HG03521 (cell line): ENCODE data around the gene JAG2.

Source experiments
- ATAC-seq: cut with Tn5 transposase; IDR thresholded peaks from one replicate; pipeline ENCODE4 v1.9.1; 2021; ENCODE audit warnings: mild to moderate bottlenecking, moderate library complexity; ENCODE audit not compliant: unreplicated experiment

Gene JAG2

GRCh38 chr14:105168496-105168978 lies at the start of gene JAG2:
JAG2 (minus strand) TSS chr14:105168776; CDS start chr14:105168420, 356 bp downstream.
- no peak for ATAC-seq

DNA sequence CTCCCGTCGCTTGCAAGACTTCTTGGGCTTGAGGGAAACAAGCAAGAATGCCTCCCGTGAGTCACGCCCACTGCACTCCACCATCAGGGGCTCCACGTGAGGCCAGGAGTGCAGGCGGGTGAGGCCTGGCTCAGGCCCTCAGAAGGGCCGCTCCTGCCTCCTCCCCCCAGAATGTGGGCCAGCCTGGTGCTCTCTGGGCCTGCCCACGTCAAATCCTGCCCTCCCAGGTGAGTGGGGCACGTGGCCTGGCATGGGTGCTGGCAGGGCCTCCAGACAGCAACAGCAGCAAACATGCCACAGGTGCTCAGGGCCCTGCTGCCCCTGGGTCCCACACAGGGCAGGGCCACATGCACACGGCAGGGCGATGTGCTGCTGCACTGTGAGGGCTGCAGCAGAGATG lies 49.2 kb upstream of the JAG2 start:
- no peak for ATAC-seq

DNA sequence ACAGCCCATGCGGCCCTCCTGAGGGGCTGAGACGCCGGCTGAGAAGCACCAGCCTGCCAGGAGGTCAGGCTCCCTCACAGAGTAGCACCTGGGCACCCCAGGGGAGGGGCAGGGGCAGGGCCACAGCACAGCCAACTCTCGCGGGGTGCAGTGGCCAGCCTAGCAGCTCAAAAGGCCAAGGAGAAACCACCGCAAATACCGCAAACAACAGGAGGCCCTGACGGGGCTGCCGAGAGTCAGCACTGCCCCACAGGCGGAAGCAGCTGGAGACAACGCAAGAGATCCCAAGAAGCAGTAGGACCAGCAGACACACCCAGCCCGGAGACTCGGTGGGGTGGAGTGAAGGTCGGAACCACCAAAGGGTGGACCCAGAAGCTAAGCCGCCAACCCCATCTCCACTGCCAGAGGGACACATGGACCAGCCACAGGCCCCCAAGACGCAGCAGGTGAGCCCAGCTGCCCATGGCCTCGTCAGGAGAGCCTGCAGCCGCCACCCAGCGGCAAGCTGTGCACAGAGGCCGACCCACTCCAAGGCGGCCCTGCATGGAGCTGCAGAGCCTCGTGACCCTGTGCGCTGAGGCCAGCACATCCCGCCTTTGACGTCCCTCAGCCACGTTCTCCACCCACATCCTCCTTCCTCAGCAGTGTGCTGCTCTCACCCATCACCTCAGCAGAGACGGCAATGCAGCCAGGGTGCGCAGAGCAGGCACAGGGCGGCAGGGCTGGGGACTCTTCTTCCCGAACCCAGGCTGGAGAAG lies 48.1 kb upstream of the JAG2 start:
- ATAC-seq = no peak

GRCh38 chr14:105215602-105216001 lies 47.0 kb upstream of the JAG2 start:
- ATAC-seq = no peak

DNA sequence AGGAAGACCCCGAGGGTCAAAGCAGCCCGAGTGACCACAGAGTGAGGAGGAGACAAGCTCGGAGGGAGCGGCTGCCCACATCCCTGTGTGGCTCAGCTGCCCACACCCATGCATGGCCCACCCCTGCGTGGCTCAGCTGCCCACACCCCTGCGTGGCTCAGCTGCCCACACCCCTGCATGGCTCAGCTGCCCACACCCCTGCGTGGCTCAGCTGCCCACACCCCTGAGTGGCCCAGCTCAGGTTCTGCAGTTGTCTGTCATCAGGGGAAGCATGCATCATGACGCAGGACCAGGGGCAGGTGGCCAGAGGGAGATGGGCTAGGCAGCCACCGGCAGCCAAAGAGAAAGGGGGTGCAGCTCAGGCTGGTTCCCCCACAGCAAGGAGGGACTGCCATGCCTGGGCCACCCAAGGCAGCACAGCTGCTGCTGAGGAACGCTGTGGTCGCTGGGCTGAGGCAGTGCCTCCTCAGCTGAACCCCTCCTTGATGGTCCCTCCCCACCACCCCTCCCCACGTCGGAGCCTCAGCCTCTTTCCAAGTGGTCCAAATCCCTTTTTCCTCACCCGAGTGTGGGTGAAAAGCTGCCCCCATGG lies 45.8 kb upstream of the JAG2 start:
- ATAC-seq = no peak

DNA sequence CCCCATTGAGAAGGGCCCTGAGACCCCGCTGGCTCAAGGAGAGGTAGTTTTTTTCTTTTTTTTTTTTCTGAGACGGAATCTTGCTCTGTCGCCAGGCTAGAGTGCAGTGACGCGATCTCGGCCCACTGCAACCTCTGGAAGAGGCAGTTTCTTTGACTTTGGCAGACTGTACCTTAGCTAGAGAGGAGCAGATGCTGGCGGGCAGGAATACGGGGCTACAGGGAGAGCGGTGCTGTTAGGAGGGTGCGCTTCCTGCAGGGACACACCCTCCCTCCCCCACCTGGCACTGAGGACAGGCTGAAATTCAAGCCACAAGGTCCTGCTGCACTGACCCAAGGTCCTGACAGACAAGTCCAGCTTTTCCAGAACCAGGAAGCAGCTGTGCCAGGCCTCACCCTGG lies 44.8 kb upstream of the JAG2 start:
- no peak for ATAC-seq

- no peak for ATAC-seq
Observed at GRCh38 chr14:105212541-105213300, 44.1 kb upstream of the JAG2 start.

DNA sequence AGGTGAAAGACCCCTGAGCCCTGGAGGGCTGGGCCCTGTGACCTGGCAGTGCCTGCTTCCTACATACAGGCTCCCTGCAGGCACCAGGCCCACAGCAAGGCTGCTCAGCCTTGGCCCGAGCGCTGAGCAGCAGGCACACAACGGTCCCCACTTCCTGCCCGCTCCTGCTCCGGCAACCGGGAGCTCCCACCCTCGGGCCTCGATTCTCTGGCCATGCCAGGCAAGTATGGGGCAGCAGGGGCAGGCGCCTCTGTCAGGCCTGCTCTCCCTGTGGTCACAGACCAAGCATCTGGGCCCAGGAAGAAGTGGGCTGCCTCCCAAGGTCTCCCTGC lies 43.1 kb upstream of the JAG2 start:
- no peak for ATAC-seq

GRCh38 chr14:105211086-105211757 lies 42.6 kb upstream of the JAG2 start:
- ATAC-seq = no peak

GRCh38 chr14:105210266-105211025 lies 41.9 kb upstream of the JAG2 start:
- no peak for ATAC-seq

GRCh38 chr14:105209646-105210045 lies 41.1 kb upstream of the JAG2 start:
- ATAC-seq = no peak

- ATAC-seq = no peak
Observed at GRCh38 chr14:105209091-105209490, 40.5 kb upstream of the JAG2 start.

- no peak for ATAC-seq
Observed at GRCh38 chr14:105208738-105209075, 40.1 kb upstream of the JAG2 start.

GRCh38 chr14:105207996-105208737 lies 39.6 kb upstream of the JAG2 start:
- no peak for ATAC-seq

GRCh38 chr14:105207460-105207901 lies 38.9 kb upstream of the JAG2 start:
- no peak for ATAC-seq

- no peak for ATAC-seq
Observed at GRCh38 chr14:105206873-105207272, 38.3 kb upstream of the JAG2 start.

DNA sequence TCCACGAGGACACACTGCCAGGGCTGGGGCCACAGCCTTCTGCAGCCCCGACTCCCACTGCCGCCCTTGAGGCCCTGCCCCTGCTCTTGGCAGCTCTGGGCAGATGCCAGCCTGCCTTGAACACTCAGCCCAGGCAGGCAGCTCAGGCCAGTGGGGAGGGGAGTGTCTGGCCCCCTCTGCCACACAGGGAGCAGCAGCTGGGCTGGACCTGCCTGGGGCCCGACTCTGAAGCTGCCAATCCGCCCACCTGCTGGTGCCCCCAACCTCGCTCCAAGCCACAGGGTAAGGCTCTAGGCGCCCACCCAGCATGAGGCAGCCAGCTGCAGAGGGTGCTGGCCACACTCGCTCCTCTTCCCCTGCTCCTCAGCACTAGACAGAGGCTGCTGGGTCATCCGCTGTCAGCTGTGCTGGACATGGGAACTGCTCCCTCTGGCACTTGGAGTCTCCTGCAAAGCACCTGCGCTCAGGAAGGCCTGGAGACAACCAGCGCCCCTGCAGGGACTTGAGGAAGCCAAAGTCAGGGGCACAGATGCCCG lies 37.2 kb upstream of the JAG2 start:
- ATAC-seq = no peak

- ATAC-seq = no peak
Observed at GRCh38 chr14:105204931-105205672, 36.5 kb upstream of the JAG2 start.
